HG03571 (cell line): ENCODE measurements around the gene GGTLC1.
"Not testable (repeated sequence)": the region's sequence is repeated elsewhere in the genome, so short reads cannot be mapped to it uniquely, and the experiment has no call there.

Experiments used
- ATAC-seq: cut with Tn5 transposase; IDR thresholded peaks from one replicate; pipeline ENCODE4 v1.9.1; 2021; ENCODE audit not compliant: unreplicated experiment

GGTLC1 gene

DNA sequence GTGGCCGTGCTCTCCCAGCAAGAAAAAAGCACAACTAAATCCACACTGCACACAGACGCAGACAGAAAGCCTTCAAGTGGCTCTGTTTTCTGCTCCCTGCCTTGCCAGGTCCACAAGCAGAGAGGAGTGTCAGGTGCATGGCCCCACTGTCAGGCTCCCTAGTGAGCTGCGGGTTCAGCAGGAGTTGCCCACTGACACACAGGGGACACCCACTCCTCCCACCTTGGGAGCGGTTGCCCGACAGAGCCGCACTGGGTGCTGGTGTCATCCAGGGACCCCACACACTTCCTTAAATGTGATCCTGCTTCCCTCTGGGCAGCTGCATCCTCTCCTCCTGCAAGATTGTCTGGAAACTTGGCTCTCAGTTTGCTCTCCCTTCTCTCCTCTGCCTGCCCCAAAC, 6.7 kb upstream of the GGTLC1 start:
- not testable (repeated sequence) for ATAC-seq

DNA sequence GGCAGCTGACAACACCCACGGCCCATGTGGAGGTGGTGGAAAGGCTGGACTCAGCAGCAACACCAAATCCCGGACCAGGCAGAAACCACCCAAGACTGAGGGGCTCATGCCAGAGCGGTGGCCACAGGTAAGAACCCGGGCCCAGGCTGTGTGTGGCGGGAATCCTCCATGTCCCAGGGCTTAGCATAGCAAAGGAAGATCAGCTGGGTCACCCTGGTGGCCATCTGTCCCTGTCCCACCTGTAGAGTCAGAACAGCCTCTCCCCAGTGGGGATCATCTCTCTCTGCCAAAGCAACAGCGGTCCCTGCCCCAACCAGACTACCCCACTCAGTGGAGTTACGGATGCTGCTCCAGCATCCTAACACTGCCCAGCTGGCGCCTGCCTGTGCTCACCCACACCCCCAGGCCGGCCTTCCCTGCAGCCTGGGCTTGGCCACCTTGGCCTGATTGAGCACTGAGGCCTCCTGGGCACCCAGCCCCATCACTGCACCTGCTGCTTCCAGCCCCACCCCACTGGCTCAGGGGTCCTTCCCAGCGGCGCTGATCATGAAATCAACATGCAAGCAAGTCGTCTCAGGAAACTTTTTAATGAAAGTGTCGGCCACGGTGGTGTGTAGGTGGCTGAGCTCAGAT, 5.5 kb upstream of the GGTLC1 start:
- ATAC-seq, result not testable (repeated sequence)

DNA sequence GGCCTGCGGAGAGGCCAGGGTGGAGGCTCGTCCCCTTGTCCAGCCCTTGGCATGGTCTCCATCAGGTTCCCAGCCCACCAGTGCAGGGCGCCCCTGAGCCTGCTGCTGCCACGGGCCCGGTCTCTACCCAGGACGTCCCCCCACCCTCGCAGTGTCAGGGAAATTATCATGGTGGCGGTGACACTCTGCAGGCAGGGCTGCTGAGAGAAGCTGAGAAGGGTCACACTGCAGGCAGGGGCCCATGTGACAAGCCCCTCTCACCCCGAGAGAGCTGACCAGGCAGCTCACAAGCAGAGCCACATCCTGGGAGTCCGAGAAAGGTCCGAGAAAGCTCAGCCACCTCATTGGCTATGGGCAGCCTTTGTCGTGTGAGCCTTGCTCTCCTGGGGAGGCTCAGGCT, 4.9 kb upstream of the GGTLC1 start:
- not testable (repeated sequence) for ATAC-seq

DNA sequence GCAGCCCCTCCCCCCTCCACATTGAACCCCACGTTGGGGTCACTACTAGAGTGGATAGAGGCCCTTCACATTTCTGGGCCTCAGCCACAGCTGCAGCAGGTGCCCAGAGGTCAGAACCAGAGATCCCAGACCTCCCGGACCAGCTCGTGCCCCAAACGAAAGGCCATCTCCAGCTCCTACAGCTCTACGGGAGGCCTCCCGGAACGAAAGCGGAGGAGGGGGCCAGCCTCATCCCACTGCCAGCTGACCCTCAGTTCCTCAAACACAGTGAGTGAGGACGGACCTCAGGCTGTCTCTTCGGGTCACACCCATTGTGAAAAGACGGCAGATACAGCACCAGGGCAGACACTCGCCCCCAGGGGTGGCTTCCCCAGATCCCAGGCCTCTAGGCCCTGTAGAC, 1.7 kb upstream of the GGTLC1 start:
- ATAC-seq, result not testable (repeated sequence)

DNA sequence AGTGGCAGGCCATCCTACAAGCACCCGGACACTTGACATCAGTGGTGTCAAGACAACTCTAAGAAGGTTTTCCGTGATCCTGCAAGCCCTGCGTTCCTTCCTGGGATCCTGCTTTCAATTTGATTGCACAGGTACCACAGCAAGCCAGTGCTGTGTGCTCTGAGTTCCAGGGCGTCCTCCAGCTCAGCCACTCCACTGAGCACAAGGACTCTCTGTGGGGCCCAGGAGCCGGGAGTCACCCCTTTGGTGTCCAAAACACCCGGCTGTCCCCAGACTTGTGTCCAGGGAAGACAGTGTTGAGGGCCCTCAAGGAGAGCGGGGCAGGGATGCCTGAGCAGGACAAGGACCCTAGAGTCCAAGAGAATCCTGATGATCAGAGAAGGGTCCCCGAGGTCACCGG, 387 bp upstream of the GGTLC1 start:
- not testable (repeated sequence) for ATAC-seq

DNA sequence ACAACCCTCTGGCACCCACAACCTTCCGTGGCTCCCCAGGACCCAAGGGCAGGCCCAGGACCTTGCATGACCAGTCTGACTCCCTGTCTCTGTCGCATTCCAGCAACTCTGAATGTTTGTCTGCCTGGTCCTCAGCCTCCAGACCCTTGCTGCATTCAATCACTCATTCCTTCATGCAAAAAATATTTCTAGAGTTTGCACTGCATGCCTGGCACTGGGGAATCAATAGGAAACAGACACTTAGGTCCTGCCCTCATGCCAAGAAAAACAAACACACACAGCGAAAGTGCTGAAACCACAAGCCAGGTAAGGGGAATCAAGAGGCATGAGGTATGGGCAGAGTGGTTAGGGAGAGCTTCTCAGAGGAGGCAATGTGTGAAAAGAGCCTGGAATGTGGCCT, 1.9 kb downstream of the GGTLC1 start:
- ATAC-seq, result not testable (repeated sequence)

DNA sequence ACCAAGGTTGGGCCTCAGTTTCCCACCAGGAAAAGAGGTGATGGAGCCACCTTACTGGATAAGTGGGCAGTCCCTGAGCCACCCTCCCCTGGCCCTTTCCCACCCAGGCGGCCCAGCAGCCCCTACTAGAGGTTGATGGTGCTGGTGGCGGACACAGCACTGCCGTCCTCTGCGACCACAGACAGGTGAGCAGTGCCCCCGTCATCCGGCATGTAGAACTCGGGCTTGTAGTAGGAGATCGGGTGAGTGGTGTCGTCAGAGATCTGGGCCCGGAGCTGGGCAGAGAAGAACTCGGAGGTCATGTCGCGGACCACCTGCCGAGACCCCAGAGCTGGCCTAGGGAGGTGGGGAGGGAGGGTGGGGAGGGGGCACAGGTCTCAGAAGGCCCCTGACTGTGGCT, 2.3 kb downstream of the GGTLC1 start:
- not testable (repeated sequence) for ATAC-seq

DNA sequence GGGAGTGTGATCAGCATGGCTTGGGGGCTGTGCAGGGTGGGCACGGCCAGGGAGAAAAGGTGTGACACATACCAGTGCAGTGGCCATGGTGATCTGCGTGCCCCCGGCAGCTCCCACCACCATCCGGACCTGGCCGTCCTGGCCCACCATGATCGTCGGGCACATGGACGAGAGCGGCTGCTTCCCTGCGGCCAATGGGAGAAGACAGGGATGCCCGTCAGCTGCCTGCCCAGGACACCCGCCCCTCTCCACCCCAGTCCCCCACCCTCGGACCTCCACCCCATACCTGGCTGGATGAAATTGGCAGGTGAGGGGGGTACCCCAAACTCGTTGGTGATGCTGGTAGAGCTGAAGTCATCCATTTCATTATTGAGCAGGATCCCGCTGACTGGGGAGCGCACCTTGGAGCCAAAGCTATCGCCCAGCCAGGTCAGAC, 2.8 kb downstream of the GGTLC1 start:
- ATAC-seq, result not testable (repeated sequence)

DNA sequence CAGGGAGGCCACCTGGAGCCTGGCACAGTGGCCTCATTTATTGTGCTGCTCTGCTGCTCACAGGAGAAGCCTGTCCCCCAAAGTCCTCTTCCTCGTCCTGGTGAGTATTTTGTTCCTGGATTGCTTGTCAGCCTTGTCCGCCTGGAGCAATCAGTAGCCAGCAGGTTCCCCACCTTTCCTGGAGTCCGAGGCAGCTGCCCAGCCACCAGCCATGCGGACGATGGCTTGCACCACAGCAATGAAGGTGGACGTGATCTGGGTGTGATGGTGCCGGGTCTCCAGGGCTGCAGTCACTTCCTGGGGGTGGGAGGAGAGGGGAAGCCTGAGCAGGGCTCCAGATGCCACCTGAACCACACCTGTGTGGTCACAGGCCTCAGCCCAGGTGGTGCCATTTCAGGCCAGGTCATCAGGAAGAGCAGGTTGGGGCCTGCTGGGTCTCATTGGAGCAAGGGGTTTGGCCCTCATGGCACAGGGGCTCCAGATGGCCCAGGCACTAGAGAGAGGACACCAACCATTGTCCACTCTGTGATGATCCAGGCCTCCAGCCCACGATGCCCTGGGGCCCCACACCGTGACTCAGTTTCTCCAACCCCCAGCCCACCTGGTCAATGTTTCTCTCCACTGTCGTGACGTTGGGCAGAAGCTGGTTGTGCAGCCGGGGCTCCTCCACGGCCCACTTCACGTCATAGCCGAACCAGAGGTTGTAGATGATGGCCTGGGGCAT, 3.4 kb downstream of the GGTLC1 start:
- ATAC-seq, result not testable (repeated sequence)

DNA sequence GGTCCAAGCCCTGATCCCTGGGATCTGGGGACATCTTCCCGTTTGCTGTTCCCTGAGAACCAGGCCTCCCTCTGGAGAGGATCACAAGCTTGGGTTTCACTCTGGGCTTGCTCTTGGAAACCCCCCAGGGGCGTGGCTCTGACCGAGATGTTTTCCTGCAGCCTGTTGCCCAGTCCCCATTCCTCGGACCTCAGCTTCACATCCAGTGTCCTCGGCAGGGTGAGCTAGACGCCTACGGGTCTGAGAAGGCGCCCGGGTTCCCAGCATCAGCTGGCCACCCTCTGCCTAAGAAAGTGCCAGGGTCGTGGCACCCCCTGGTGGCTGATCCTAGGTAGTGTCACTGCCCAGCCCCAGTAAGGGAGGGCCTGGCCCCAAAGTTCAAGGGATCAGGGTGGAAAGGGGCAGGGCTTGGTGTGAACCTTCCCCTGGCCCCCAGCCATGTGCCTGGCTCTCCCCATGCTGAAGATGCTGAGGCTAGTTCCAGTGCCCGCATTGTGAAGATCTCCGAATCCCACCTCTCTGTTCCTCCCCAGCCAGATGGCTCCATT, 4.0 kb downstream of the GGTLC1 start:
- ATAC-seq, result not testable (repeated sequence)

DNA sequence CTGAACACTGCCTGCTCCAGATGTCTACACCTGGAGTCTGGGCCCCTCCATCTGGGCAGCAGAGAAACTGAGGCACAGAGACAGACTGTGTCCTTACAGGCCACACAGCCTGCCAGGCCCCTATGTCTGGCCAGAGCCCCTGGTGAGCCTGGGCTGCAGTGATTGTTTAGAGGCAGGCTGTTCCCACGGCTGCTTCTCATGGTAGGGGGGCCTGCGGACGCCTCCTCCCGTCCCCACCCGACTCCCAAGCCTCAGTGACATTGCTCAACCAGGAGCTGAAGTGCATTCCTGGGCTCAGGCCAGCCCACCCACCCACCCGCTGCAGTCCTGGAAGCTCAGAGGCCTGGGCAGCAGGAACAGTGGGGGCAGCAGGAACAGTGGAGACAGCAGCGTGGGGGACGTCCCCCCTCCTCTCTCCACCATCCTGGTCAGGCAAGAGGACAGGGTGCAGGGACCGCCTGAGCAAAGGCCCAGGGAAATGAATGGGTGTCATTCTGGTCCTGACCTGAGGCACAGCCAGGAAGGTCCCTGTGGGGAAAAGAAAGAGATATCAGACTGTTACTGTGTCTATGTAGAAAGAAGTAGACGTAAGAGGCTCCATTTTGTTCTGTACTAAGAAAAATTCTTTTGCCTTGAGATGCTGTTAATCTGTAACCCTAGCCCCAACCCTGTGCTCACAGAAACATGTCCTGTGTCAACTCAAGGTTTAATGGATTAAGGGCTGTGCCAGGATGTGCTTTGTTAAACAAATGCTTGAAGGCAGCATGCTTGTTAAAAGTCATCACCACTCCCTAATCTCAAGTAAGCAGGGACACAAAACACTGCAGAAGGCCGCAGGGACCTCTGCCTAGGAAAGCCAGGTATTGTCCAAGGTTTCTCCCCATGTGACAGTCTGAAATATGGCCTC, 6.2 kb downstream of the GGTLC1 start:
- ATAC-seq, result not testable (repeated sequence)

DNA sequence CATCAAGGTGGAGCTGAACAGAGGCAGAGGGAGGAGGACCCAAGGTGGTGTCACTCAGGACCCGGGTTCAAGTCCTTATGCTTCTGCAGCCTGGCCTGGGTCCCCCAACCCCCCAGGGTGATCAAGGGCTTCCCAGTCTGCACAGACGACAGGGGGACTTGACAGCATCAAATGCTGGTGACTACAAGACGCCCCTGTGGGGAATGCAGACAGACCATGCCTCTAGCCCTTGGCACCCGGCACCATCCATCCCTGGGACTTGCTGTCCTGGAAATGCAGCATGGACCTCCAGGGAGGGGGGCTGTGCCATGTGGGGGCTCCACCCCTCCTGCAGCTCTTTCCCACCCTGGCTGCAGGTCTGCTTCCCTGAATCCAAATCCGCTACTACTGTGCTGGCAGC, 7.1 kb downstream of the GGTLC1 start:
- ATAC-seq, result not testable (repeated sequence)

DNA sequence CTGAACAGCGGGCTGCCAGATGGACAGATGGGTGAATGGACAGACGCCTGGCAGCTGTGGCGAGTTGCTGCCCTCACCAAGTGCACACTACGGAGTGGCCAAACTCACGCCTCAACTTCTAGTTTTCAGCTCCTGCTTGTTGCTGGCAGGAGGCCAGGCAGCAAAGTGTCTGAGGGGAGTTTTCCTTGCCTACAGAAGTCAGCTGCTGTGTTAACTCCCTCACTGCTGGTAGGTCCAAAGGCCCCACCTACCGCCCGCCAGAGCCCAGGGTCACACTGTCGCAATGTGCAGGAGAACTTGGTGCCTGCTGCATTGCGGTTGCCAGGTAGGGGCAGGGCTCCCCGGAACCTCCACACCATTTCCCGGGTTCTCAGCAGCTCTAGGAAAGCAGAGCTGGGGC, 7.6 kb downstream of the GGTLC1 start:
- ATAC-seq, result not testable (repeated sequence)

DNA sequence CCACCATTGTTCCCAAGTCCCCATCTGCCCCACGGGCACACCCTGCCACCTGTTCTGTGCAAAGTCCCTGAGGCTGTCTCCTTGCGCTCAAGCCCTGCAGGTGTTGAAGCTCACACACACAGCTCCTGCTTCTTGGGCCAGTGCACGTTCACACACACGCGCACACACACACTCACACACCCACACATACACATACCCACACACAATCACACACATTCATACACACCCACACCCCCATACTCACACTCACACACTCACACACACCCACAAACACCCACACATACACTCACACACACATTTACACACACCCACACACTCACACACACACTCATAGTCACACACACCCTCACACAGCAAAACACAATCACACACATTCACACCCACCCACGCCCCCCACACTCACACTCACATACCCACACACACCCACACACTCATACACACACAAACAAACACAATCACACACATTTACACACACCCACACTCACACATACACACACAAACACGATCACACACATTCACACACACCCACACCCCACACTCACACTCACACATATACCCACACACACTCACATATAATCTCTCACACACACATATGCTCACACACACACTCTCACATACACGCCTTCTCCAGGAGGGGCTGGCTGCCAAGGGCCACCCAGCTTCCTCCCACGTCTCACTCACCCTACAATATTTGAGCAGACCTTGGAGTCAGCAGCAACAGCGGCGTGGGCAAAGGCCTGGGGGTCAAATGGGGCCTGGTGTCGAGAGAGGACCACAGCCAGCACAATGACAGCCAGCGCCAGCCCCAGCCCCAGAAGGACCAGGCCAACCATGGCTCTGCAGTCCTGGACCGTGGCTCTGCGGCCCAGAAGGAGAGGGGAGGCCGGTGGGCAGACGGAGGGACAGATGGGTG, 8.4 kb downstream of the GGTLC1 start:
- ATAC-seq, result not testable (repeated sequence)

DNA sequence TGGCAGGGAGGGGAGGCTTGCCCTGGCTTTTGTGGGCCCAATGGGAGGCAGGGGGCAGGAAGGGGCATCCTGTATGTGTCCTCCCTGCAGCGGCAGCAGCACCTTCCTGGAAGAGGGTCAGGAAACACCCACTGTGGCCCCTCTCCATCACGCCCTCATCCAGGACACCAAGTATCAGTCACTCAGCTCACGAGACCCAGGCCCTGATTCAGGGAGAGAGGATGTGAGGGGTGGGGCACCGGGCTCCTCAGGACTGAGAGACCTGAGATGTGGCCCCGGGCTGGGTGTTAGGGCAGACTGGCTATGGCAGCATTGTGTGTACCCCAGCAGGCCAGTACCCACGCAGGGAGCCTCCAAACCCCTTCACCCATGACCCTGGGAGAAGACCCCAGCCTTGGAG, 9.2 kb downstream of the GGTLC1 start:
- ATAC-seq, result not testable (repeated sequence)

DNA sequence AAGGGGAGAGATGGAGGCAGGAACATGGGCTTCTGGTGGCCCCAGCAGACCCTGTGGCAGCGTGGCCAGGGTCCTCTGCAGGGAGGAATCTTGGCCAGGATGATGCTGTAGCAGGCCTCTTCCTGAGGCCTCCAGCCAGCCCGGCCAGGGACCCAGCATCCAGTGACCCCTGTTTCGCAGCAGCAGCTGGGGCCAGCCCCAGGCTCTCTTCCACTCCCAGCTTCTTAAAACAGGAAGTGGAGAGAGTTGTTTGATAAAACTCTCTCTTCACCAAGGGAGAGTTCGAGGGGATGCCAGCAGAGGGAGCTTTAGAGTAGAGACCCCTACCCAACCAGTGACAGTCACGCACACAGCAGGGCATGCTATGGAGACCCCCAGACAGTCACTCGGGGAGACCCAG, 10.1 kb downstream of the GGTLC1 start:
- ATAC-seq, result not testable (repeated sequence)

DNA sequence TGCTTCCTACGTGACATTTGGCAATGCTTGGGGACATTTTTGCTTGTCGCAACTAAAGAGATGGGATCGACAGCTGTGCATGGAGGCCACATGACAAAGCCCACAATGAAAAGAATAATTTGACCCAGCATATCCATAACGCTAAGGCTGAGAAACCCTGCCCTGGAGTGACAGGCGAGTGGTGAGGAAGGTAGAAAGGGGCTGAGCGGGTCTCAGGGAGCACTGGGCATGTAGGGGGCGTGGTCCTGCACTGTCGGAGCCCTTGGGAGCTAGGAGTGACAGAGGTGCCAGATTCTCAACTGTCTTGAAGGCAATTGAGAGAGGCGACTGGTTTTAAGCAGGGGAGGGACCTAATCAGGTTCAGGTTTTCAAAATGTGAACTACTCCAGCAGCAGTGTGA, 13.6 kb downstream of the GGTLC1 start:
- ATAC-seq, result no peak

DNA sequence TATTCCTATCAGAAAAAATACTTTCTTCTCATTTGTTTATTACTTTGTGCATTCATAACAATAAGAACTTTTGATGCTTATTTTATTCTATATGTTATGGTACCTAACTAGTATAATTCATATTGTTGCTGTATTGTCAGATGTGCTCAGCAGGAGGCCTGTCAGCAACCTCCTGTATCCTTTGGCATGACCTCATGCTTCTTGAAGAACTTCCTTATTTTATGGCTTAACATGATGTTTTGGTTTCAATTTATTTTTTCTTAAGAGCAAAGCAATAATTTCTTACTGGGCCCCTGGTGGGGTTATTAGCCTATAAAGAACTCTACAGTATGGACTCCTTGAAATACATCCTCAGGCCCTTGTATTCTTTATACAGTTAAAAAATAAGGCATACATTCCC, 17.3 kb downstream of the GGTLC1 start:
- no peak for ATAC-seq

DNA sequence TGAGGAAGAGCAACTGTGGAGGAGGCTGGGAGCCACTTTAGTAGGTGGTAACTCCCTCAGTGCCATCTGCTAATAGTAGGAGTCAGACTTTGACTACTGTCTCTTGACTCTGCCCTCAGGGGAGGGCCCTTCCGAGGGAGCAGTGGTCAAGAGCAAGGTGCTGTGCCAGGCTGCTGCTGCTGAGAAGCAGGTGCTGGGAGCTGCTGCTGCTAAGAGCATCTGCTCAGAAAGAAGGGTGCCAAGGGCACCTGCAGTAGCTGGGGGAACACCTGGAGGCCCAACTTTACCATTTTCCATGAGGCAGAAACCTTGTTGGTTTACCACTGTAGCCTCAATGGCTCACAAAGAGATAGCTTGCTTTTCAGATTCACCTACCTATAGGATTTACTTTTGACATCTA, 18.5 kb downstream of the GGTLC1 start:
- ATAC-seq, result no peak

DNA sequence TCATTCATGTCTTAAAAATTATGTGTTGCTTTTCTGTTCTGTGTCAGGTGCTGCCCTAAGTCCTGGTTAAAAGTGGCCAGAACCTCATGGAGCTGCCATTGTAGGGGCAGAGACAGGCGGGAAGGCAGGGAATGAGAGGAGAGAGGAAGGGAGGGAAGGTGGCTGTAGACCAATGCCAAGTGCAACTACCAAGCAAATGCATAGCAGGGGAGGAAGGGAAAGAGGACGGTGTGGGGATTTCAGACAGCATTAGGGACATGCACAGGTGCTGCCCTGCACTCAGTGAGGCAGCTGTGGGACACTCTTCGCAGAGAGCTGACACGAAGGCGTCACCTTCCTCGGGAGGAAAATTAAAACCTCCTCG, 21.0 kb downstream of the GGTLC1 start:
- no peak for ATAC-seq
